Measurements from ENCODE around the gene CABLES1.
"Not testable (repeated sequence)": the region's sequence is repeated elsewhere in the genome, so short reads cannot be mapped to it uniquely, and the experiment has no call there.

CABLES1 gene, protein sequence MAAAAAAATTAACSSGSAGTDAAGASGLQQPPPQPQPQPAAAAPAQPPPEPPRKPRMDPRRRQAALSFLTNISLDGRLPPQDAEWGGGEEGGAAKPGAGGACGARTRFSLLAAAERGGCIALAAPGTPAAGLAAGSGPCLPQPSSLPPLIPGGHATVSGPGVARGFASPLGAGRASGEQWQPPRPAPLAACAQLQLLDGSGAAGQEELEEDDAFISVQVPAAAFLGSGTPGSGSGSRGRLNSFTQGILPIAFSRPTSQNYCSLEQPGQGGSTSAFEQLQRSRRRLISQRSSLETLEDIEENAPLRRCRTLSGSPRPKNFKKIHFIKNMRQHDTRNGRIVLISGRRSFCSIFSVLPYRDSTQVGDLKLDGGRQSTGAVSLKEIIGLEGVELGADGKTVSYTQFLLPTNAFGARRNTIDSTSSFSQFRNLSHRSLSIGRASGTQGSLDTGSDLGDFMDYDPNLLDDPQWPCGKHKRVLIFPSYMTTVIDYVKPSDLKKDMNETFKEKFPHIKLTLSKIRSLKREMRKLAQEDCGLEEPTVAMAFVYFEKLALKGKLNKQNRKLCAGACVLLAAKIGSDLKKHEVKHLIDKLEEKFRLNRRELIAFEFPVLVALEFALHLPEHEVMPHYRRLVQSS

DNA sequence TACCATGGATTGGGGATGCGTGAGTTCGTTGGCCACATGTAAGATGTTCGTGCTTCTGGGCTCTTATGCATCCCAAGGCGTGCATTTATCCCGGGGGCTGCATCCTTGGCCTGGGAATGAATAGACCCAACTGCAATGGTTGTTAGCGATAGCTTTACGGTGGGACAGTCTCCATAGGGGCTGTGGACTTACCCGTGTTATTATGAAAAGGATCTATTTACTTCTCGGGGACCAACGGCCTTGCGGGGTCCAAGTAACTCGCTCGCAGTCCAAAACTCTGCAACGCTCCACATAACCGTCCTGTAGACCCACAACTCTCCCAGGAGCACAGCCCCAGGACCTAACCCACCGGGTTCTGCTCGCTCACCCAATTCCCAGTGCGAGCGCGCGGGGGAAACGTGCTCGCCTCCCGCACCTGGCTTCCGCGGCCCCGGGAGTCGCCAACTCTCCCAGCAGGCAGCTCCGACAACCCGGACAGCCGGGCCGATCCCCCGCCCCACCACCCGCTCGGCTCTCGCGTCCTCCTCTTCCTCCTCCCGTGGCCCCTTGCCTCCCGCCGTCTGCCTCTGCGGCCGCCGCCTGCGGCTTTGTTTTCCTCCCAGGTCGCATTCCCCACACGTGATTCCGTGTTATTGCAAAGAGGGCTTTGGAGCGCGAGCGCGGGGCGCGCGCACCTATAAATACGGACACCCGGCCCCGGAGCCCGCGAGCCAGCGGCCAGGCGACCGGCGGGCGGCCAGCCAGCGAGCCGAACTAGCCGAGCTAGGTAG, at the start of gene CABLES1:
TSS of gene CABLES1 (plus strand) at position 706 of the 770 bp plus-strand sequence. CDS start 278 bp downstream, outside the sequence.
- no peak for DNase-seq

DNA sequence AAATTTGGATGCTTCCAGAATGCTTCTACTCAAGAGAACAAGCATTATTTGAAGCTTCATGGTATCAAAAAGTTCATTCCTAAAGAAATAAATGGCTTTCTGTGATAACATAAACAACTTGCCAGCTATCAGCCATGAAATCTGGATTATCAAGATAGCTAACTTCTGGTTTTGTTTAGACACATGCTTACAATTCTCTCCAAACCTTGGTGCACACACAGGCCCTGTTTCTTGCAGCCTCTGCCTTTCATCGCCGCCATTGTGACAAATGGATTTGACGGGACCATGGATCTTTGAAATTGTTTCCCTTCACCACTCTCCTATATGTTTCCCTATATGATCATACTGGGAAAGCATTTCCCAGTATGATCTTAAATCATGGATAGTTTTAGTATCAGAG, 47.9 kb upstream of the CABLES1 start:
- DNase-seq, result no peak

DNA sequence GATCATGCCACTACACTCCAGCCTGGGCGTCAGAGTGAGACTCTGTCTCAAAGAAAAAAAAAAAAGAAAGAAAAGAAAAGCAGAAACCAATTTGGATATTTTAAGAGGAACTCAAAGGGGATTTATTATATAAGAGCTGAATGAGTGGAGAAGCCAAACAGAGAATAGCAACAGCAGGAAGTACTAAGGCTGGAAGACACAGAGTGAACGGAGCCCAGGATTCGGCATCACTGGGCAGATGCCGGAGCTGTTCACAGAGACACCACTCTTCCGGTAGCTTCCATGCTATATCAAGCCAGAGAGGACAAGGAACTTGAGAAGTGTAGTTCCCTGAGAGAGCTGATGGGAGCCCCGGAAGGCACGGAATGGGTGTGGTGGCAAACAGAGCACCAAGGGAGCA, 47.0 kb upstream of the CABLES1 start:
- no peak for DNase-seq

DNA sequence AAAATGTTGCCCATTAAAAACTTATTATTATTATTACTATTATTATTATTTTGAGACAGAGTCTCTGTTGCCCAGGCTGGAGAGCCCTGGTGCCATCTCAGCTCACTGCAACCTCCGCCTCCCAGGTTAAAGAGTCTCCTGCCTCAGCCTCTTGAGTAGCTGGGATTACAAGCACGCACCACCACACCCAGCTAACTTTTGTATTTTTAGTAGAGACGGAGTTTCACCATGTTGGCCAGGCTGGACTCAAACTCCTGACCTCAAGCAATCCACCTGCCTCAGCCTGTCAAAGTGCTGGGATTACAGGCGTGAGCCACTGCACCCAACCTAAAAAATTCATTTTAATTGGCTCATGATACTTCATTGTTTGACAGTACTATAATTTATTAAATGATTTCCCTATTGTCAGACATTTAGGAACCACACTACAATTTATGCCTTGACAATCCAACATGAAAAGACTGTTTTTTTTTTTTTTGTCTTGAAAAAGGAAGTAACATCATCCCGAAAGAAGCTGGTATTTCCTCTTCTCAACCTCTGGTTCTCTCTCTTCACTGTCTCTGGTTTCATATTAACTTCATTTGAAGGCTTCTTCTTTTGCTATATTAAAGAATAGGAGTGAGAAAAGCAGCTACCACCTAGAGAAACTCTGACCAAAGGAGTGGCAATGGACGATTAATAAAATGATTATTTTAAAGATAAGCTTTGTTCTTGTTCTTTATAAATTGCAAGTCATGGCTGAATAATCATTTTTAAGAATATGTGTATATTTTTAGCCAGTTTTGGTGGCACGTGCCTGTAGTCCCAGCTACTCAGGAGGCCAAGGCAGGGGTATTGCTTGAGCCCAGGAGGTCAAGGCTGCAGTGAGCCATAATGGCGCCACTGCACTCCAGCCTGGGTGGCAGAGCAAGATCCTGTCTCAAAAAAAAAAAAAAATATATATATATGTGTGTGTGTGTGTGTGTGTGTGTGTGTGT, 44.0 kb upstream of the CABLES1 start:
- not testable (repeated sequence) for DNase-seq

DNA sequence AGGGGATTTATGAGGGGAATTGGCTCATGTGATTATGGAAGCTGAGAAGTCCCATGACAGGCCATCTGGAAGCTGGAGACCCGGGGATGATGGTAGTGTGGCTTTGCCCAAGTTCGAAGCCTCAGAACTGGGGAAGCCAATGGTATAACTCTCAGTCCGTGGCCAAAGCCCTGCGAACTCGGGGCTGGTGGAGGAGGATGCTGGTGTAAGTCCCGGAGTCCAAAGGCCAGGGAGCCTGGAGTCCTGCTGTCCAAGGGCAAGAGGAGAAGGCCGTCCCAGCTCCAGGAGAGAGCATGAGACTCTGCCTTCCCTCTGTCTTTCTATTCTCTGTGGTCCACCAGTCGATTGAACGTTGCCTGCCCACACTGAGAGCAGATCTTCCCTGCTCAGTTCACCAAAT, 43.2 kb upstream of the CABLES1 start:
- no peak for DNase-seq

DNA sequence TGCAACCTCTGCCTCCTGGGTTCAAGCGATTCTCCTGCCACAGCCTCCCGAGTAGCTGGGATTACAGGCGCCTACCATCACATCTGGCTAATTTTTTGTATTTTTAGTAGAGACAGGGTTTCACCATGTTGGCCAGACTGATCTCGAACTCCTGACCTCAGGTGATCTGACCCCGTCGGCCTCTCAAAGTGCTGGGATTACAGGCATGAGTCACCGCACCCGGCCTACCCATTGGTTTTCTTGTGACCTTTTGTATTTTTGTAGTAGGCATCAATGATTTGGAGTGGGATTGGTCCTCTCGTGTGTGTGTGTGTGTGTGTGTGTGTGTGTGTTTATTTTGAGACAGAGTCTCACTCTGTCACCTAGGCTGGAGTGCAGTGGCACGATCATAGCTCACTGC, 42.2 kb upstream of the CABLES1 start:
- DNase-seq, result not testable (repeated sequence)

DNA sequence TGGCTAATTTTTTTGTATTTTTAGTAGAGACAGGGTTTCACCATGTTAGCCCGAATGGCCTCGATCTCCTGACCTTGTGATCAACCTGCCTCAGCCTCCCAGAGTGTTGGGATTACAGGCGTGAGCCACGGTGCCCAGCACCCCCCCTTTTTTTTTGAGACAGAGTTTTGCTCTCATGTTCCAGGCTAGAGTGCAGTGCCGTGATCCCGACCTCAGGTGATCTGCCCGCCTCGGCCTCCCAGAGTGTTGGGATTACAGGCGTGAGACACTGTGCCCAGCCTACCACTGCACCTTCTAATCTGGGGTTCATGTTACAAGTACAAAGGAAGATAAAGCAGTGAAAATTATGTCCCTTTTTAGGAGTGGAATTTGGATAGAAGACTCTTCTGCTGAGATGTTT, 41.5 kb upstream of the CABLES1 start:
- DNase-seq, result no peak

DNA sequence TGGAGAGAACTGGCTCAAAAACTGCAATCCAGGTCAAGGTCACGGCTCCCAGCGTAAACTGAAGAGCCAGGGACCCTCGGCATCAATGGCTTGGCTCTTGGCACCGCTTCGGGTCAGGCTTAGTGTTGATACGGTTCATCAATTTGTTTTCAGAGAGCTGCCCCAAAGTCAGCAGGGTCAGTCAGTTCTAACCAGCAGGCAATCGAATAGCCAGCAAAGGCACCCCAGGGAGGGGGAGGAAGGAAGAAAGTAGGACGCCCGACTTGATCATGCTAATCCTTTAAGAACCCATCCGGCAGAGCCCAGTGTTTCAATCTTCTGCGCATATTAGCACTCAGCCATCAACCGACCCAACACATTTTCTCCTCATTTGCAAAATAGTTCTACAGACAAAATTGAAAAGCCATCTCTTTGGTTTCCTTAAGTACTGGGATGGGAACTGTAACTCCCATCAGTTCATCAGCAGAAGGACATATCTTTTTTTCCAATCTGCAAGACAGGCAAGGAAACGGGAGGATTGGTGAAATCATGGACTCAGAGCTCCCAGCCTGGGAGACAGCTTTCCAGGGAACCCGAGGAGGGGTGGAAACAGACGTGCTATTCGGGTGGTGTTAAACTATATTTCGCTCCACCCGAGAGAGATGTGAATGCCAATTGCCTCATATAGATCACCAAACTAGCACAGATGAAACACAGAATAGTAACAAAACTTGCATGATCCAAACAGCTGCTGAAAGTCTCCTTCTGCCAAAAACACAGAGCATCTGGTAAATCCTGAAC, 40.7 kb upstream of the CABLES1 start:
- no peak for DNase-seq

DNA sequence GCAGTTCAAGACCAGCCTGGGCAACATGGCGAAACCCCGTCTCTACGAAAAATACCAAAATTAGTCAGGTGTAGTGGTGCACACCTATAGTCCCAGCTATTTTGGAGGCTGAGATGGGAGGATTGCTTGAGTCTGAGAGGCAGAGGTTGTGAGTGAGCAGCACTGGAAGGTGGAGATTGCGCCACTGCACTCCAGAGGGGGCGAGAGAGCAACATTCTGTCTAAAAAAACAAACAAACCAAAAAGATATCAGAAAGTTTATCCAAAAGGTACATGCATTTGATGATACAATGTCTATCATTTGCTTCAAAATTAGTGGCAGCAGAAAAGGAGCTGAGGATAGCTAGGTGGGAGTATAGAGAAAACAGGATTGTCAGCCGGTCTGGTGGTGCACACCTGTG, 39.8 kb upstream of the CABLES1 start:
- no peak for DNase-seq

DNA sequence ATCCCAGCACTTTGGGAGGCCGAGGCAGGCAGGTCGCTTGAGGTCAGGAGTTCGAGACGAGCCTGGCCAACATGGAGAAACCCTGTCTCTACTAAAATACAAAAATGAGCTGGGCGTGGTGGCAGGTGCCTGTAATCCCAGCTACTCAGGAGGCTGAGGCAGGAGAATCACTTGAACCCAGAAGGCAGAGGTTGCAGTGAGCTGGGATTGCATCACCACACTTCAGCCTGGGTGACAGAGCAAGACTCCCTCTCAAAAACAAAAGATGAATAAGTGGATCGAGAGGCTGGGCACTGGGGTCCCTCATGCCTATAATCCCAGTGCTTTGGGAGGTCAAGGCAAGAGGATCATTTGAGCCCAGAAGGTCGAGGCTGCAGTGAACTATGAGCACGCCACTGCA, 38.3 kb upstream of the CABLES1 start:
- not testable (repeated sequence) for DNase-seq

DNA sequence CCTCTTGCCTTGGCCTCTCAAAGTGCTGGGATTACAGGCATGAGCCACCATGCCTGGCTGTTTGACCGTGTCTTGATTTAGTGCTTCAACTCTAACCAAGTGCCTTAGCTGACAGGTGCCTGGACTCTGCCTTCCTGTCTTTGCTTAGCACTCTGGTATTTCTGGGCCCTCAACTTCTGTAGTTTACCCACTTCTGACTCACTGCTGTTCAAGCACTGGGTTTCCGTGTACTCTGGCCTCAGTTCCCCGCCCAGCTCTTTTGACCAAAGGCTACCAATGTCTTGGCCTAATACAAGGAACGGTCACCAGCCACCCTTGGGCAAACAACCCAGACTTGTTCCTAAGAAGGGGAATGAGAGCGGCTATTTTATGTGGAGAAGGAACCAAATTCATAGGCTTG, 35.7 kb upstream of the CABLES1 start:
- DNase-seq, result no peak

DNA sequence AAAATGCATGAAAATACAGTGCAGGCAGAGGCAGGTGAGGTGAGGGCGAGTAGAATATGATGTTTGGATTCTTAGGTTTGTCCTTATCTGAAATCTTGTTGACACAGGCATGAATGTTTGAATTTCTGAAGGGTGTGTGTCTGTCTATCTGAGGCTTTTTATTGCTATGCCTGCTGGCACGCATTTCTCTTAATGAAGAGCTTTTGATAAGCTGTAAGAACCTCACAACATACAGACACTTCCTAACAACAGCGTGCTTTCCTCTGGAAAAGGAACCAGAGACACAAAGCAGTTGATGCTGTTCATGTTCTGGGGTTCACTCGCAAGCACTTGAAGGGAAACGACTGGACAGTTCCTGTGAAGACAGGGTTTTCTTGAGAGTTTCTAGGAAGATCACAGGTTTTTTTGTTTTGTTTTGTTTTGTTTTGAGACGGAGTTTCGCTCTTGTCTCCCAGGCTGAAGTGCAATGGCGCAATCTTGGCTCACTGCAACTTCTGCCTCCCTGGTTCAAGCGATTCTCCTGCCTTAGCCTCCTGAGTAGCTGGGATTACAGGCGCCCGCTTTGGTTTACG, 33.3 kb upstream of the CABLES1 start:
- no peak for DNase-seq

DNA sequence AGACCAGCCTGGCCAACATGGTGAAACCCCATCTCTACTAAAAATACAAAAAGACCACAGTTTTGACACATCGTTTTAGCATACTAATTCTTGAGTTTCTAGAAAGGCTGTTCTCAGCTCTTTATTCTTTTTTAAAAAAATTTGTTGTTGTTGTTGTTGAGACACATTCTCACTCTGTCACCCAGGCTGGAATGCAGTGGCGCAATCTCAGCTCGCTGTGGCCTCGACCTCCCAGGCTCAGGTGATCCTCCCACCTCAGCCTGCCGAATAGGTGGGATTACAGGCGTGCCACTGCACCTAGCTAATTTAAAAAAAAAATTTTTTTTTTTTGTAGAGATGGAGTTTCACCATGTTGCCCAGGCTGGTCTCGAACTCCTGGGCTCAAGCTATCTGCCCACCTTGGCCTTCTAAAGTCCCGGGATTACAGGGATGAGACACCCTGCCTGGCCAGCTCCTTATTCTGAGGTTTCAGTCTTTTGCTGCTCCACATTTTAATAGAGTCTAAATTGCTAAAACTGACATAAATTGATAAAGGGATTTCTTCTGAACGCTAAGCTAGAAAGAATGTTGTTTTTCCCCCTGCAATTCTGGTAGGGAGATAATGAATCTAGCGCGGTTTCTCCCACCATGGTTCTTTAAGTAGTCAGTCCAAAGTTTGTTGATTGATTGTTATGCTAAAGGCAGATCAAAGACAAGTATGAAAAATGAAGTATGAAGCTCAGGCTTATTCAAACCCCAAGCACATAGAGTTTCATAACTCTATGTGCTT, 32.6 kb upstream of the CABLES1 start:
- no peak for DNase-seq

DNA sequence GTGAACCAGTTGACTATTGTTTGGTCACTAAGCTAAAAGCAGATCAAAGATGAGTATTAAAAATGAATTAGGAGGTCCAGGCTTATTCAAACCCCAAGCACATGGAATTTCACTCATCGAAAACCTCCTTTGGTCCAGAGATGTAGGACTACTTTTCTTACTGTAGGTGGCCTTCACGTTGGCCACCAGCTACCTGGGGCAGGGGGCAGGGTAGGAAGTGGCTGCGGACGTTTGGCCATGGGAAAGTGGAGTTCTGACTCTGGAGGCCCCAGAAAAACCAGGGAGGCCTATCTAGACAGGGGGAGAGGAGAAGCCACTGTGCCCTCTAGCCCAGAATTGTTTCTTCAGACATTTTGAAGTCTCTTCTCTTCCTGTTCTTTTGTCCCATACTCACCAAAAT, 31.8 kb upstream of the CABLES1 start:
- no peak for DNase-seq

DNA sequence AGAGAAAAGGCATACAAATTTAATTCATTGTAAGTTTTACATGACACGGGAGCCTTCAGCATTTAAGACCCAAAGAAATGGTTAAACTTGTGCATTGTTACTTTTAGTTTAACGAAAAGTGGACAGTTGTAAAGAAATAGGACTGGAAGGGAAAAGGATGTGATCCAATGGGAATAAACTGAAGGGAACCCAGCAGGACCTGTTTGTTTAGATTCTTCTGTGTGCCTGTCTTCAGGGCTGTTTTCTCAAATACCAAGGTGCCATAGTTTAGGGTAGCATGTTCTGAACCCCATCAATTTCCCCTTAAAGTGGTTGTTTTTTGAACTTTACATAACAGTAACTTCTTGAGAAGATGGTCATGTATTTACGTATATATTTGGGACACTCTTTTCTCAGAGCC, 30.3 kb upstream of the CABLES1 start:
- no peak for DNase-seq

DNA sequence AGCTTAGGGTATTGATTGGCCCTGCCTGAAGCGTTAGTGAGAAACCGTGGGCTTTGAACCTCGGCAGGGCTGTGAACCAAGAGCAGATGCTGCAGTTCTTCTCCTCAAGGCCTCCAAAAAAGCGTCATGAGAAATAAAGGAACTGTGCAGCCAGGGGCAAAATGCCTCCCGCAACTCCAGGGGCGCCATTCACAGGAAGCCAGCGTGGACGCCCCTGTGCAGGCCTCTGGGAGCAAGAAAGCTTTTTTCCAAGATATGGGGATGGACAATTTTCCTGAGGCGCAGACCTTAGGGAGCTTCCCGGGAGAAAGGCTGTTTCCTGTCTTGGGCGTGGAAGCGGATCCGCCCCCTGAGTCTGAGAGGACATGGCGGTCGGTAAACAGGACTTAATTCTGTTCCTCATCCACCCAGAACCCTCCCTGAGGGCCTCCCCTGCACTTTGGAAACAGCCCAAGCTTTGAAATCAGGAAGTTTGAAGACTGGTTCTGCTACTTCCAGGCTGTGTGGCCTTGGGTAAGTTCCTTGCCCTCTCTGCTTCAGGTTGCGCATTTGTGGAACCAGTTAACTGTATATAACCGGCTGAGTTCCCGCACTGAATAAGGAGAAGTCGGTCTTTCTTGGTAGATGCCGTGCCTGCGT, 29.6 kb upstream of the CABLES1 start:
- no peak for DNase-seq

DNA sequence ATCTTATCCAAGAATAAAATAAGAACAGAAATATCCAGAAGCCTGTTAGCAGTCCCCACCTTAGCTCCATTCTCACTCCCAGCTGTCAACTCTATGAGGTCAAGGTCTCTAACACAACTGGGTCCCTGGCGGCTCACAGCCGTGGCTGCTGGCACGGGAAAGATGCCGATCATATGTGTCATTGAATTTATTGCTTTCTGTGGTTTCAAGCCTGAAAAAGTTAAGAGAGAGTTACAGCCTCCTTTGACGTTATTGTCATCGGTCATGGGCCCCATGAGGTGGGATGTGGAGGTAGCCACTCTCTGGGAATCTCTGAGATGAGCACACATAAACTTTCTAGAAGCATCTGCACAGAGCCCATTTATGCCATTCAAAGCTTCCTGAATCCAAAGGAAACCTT, 28.7 kb upstream of the CABLES1 start:
- no peak for DNase-seq

DNA sequence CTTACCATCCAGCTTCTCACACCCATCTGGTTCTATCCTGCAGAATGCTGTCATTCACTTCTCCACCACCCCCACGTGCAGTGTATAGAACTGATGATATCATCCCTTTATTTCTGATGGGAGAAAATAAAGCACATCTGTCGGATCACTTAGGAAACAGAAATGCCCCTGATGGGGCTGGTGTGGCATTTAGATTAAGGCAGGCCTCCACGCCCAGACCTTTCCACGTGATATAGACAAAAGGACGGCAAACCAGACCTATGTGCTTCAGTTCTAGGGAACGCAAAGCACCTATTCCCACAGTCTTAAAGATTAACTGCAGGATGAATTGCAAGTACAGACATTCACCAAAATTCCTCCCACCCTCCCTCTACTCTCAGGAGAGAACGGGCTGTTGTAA, 27.6 kb upstream of the CABLES1 start:
- no peak for DNase-seq

DNA sequence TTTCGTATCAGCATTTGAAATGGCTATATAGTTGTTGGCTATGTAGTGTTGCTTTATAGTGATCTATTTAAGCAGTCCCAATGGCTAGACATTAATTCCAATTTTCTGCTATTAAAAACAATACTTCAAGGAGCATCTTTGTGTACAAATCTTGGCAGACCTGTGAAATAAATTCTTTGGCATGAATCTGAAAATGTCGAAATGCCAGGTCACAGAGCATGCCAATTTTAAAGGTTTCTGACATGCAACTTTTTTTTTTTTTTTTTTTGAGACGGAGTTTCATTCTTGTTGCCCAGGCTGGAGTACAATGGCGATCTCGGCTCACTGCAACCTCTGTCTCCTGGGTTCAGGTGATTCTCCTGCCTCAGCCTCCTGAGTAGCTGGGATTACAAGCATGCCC, 26.8 kb upstream of the CABLES1 start:
- DNase-seq, result no peak

DNA sequence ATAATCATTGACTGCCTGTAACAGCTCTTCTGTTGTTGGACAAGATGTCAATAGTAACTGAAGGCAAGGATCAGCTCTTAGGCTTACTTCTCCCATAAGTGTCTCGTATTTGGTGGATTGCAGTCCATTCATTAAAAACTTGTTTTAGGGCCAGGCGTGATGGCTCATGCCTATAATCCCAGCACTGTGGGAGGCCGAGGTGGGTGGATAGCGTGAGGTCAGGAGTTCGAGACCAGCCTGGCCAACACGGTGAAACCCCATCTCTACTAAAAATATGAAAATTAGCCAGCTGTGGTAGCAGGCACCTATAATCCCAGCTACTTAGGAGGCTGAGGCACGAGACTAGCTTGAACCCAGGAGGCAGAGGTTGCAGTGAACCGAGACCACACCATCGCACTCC, 26.1 kb upstream of the CABLES1 start:
- not testable (repeated sequence) for DNase-seq

Measured in NK-92 treated with Interleukin-12 subunit alpha and Interleukin-12 subunit beta, amount 100 ng/mL, for 24 hours (cell line).